Right lobe of liver (tissue), 6 donors: ENCODE measurements around the gene GRB14. TPM values are rescaled to one million over a fixed set of nuclear protein-coding genes. Genes with fewer than 3 reads are reported as not detected.

ENCODE experiments used
- ATAC-seq, 4 donors: fragments of 200-7000 bp; cut with Tn5 transposase; one replicate each; pipeline ENCODE4 v1.9.1; 2020; ENCODE audit warnings: mild to moderate bottlenecking in 4 of 4, moderate library complexity in 4 of 4
- DNase-seq, 3 donors: peaks; one replicate each; pipeline ENCODE4 v3.0.0-alpha.2; 2020
- H3K27ac ChIP-seq, 3 donors: fragments of 200-600 bp; one replicate each; pipeline ENCODE4 v1.8.0; 2022
- H3K27me3 ChIP-seq, 2 donors: fragments of 200-600 bp; one replicate each; pipeline ENCODE4 v1.8.0; 2022
- H3K36me3 ChIP-seq, 4 donors: fragments of 200-600 bp; sonication (generic) in 1 of 4; one replicate each; pipeline versions ENCODE4 v1.5.1 to v1.8.0; 2017 to 2022; ENCODE audit warnings: control low read depth in 1 of 4
- H3K4me1 ChIP-seq, 4 donors: fragments of 200-600 bp; sonication (generic) in 1 of 4; one replicate each; pipeline versions ENCODE4 v1.5.1 to v1.8.0; 2017 to 2022; ENCODE audit warnings: control low read depth in 1 of 4
- H3K4me3 ChIP-seq, 3 donors: fragments of 200-600 bp; one replicate each; pipeline ENCODE4 v1.8.0; 2022
- H3K9me3 ChIP-seq, 4 donors: fragments of 200-600 bp; sonication (generic) in 1 of 4; one replicate each; pipeline versions ENCODE4 v1.5.1 to v1.8.0; 2017 to 2022; ENCODE audit warnings: control low read depth in 1 of 4
- POLR2A ChIP-seq: fragments of 450-650 bp; IDR thresholded peaks from one replicate; pipeline ENCODE4 v1.6.1; 2017; ENCODE audit warnings: antibody characterized with exemption, mild to moderate bottlenecking
- WGBS: methylation state at CpG from one replicate; pipeline ENCODE4 v1.1.6; 2018; ENCODE audit warnings: low coverage, low lambda C conversion rate; ENCODE audit not compliant: insufficient coverage; ENCODE audit errors: missing lambda C conversion rate; 5-methylcytosine and 5-hydroxymethylcytosine counted together
- intact Hi-C, 2 donors: fragments of 100-400 bp; cut with DNase I; formaldehyde crosslinking; loops; one replicate each; pipeline versions ENCODE4 v1.11.2 to v1.14.1; 2022
- total RNA-seq, 6 experiments: library from RNA; depleted of rRNA in 2 of 6; stranded (reverse); fragments of >200 nt in 2 of 6; fragmentation: NEBNext Ultra II Directional in 3 of 6; extraction: Animal tissue kit (Norgen Biotek cat#: 25700) in 3 of 6; gene quantifications; one replicate each; pipeline versions ENCODE4 v1.1.0 to v1.2.4, GENCODE V29; 2016 to 2023
- TF ChIP-seq, protein P1 (sequence below), 4 donors: fragments of 200-600 bp in 3 of 4; fragments of 450-650 bp in 1 of 4; IDR thresholded peaks; one replicate each; pipeline versions ENCODE4 v1.5.1 to v1.8.0; 2016 to 2022; ENCODE audit warnings: antibody characterized with exemption in 4 of 4, mild to moderate bottlenecking in 2 of 4
- donor health status: DM: no; HTN: yes; CAD: no.
- donor health status: DM: no; HTN: no; CAD: no.
- donor health status: DM: no; HTN: no; CAD: no.
- donor health status: DM: no; HTN: yes; CAD: no.
- donor health status: DM: no; HTN: yes; CAD: no.

Gene GRB14
- total RNA-seq, 6 experiments from 2014 or later = 23.8 to 50.5 (median 36.2) TPM

DNA sequence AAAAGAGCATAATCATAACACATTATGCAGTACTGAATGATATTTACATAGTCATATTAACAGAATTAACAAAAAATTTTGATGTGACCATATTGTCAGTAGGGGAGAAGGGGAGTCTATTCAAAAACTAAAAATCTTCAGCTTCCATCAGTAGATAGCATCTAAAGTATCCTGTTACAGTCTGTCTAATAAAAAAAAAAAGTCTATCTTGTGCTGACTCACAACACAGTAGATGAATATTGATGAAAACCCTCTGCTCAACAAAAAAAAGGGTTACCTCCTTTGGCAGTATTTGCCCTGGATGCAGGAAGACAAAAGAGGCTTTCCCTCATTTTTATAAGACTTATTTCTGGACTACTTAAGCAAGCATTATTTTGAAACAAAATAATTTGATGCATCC is 27.3 kb downstream of the GRB14 start:
- no peaks in the 10 kb centered on the region for H3K9me3 ChIP-seq
- peaks cover 0 to 11% (median 0%) of the 10 kb centered on the region in 4 donors for H3K4me1 ChIP-seq
- no peak for TF ChIP-seq POLR2A
- TF ChIP-seq, protein P1, sequence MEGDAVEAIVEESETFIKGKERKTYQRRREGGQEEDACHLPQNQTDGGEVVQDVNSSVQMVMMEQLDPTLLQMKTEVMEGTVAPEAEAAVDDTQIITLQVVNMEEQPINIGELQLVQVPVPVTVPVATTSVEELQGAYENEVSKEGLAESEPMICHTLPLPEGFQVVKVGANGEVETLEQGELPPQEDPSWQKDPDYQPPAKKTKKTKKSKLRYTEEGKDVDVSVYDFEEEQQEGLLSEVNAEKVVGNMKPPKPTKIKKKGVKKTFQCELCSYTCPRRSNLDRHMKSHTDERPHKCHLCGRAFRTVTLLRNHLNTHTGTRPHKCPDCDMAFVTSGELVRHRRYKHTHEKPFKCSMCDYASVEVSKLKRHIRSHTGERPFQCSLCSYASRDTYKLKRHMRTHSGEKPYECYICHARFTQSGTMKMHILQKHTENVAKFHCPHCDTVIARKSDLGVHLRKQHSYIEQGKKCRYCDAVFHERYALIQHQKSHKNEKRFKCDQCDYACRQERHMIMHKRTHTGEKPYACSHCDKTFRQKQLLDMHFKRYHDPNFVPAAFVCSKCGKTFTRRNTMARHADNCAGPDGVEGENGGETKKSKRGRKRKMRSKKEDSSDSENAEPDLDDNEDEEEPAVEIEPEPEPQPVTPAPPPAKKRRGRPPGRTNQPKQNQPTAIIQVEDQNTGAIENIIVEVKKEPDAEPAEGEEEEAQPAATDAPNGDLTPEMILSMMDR (IDR thresholded peaks at IDR 0.05) = no peak
- no peak for ATAC-seq
- H3K4me3 ChIP-seq = no peak overlapping the region
- no peak for DNase-seq
- no peaks in the 10 kb centered on the region for H3K27me3 ChIP-seq
- intact Hi-C loops = no loop called here
- H3K27ac ChIP-seq = no peak overlapping the region
- no peaks in the 10 kb centered on the region for H3K36me3 ChIP-seq

DNA sequence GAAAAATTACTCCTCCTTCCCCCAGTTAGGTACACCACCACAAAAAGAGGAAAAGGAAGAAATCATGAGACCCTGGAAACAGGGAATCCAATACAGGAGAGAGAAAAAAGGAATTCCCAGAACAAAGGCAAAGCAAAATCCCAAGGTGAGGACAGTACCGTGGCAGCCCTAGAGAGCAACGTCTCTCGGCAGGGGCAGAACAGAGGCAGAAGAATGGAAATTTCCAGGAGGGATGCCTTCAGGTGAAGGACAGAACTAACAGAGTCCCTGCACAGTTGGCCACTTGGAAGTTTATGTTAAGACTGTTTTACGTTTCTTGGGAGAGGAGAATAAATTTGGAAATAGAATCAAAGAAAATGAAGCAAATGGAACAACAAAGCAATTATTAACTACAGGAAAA is 27.7 kb downstream of the GRB14 start:
- Histone ChIP-seq H3K4me3 (no peak overlapping the region), H3K27me3 (no peaks in the 10 kb centered on the region), H3K9me3 (no peaks in the 10 kb centered on the region), H3K36me3 (no peaks in the 10 kb centered on the region), H3K27ac (no peak overlapping the region), H3K4me1 (peaks cover 0 to 11% (median 0%) of the 10 kb centered on the region in 4 donors)
- DNase-seq (no peak), ATAC-seq (no peak)
- TF ChIP-seq, protein P1 (IDR thresholded peaks at IDR 0.05) = no peak
- TF ChIP-seq POLR2A = no peak
- intact Hi-C loops = no loop called here
- WGBS = 90% methylated on average over 4 of the region's 4 CpGs

DNA sequence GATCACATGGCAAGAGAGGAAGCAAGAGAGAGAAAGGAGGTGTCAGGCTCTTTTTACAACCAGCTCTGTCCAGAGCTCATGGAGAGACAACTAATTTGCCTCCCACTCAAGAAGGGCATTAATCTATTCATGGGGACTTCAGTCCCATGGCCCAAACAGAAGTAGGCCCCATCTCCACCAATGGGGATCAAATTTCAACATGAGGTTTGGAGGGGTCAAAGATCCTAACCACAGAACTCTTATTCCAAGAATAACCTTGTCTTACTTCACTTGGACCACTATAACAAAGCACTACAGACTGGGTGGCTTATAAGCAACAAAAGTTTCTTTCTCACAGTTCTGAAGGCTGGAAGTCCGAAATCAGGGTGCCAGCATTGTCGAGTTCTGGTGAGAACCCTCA is 31.8 kb downstream of the GRB14 start:
- no peak for DNase-seq
- no peaks in the 10 kb centered on the region for H3K9me3 ChIP-seq
- H3K27me3 ChIP-seq = no peaks in the 10 kb centered on the region
- 80% methylated on average over 1 of the region's 2 CpGs for WGBS
- intact Hi-C loops = no loop called here
- no peak overlapping the region for H3K4me3 ChIP-seq
- peak in 1 of 4 donors; percentile 18 for ATAC-seq
- TF ChIP-seq POLR2A = no peak
- TF ChIP-seq, protein P1 (IDR thresholded peaks at IDR 0.05) = no peak
- H3K4me1 ChIP-seq = peaks cover 0 to 11% (median 0%) of the 10 kb centered on the region in 4 donors
- H3K36me3 ChIP-seq = no peaks in the 10 kb centered on the region
- H3K27ac ChIP-seq = no peak overlapping the region

DNA sequence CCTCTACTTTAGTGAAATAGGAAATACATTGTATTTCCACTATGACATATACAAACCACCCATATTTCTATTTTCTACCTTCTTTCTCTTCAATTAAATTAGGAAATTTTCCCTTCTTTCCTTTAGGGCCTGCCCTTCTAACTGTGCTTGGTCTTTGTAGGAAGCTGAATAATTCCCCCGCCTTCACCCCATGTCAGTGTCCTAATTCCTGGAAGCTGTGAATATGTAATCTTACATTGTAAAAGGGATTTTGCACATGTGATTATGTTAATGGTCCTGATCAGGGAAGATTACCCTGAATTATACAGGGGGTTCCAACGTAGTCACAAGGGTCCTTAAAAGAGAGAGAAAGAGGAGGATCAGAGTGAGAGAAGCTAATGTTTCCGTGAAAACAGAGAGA is 40.2 kb downstream of the GRB14 start:
- no peak for DNase-seq
- intact Hi-C loops = no loop called here
- 74% methylated on average over 3 of the region's 3 CpGs for WGBS
- ATAC-seq = no peak
- H3K4me1 ChIP-seq = no peaks in the 10 kb centered on the region
- no peaks in the 10 kb centered on the region for H3K36me3 ChIP-seq
- no peak overlapping the region for H3K27ac ChIP-seq
- TF ChIP-seq, protein P1 (IDR thresholded peaks at IDR 0.05) = no peak
- no peak for TF ChIP-seq POLR2A
- H3K9me3 ChIP-seq = no peaks in the 10 kb centered on the region
- no peaks in the 10 kb centered on the region for H3K27me3 ChIP-seq
- H3K4me3 ChIP-seq = no peak overlapping the region

DNA sequence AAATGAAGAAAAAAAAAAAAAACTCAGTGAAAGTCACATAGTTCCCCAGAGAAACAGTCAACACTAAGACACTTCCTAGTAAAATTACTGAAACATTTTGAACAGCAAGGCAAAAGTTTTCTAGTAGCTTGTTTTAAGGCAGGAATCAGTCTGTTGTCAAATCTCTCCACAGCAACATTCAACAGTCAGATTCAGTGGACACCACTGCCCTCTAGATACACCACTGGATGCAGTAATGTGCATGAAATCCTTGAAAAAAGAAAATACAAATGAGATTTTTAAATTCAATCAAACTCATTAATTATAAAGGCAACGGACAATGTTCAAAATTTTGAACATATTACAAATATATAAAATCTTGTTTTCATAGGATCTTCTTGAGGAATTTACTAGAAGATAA is 46.4 kb downstream of the GRB14 start:
- peak; percentile 46 to 66 (median 66) for ATAC-seq
- Histone ChIP-seq H3K9me3 (no peaks in the 10 kb centered on the region), H3K27me3 (no peaks in the 10 kb centered on the region), H3K36me3 (no peaks in the 10 kb centered on the region), H3K27ac (no peak overlapping the region), H3K4me1 (peaks cover 0 to 10% (median 0%) of the 10 kb centered on the region in 4 donors), H3K4me3 (no peak overlapping the region)
- intact Hi-C loops = no loop called here
- TF ChIP-seq, protein P1 (IDR thresholded peaks at IDR 0.05) = peak; percentile 20 to 35 (median 33)
- TF ChIP-seq POLR2A = no peak
- WGBS = 58% methylated on average over 1 of the region's 1 CpG
- DNase-seq = no peak
